Tongue (tissue), 2 donors: ENCODE results near the gene XRCC1. TPM values are rescaled to one million over a fixed set of nuclear protein-coding genes. Genes with fewer than 3 reads are reported as not detected.
A peak's percentile ranks its signal among the peaks of the same experiment; 100 is the strongest.
"Not testable (repeated sequence)": the region's sequence is repeated elsewhere in the genome, so short reads cannot be mapped to it uniquely, and the experiment has no call there.

Experiments used
- DNase-seq: peaks from one replicate; pipeline ENCODE4 v3.0.0-alpha.2; 2015
- total RNA-seq: library from RNA; depleted of rRNA; stranded (reverse); fragments of >200 nt; gene quantifications from one replicate; pipeline ENCODE4 v1.2.3, GENCODE V29; 2014

Gene XRCC1
- total RNA-seq, 1 donor from 2014 or later = 10.5 TPM

- DNase-seq = no peak
Measured at GRCh38 chr19:43545981-43546380, 29.3 kb downstream of the XRCC1 start.

- DNase-seq = no peak
Measured at GRCh38 chr19:43545276-43545675, 30.1 kb downstream of the XRCC1 start.

- DNase-seq = no peak
Measured at GRCh38 chr19:43544077-43544476, 31.2 kb downstream of the XRCC1 start.

GRCh38 chr19:43541920-43542650 lies 33.2 kb downstream of the XRCC1 start:
- no peak for DNase-seq

- DNase-seq = no peak
Measured at GRCh38 chr19:43540381-43540780, 34.9 kb downstream of the XRCC1 start.

GRCh38 chr19:43538922-43539321 lies 36.4 kb downstream of the XRCC1 start:
- DNase-seq = no peak

DNA sequence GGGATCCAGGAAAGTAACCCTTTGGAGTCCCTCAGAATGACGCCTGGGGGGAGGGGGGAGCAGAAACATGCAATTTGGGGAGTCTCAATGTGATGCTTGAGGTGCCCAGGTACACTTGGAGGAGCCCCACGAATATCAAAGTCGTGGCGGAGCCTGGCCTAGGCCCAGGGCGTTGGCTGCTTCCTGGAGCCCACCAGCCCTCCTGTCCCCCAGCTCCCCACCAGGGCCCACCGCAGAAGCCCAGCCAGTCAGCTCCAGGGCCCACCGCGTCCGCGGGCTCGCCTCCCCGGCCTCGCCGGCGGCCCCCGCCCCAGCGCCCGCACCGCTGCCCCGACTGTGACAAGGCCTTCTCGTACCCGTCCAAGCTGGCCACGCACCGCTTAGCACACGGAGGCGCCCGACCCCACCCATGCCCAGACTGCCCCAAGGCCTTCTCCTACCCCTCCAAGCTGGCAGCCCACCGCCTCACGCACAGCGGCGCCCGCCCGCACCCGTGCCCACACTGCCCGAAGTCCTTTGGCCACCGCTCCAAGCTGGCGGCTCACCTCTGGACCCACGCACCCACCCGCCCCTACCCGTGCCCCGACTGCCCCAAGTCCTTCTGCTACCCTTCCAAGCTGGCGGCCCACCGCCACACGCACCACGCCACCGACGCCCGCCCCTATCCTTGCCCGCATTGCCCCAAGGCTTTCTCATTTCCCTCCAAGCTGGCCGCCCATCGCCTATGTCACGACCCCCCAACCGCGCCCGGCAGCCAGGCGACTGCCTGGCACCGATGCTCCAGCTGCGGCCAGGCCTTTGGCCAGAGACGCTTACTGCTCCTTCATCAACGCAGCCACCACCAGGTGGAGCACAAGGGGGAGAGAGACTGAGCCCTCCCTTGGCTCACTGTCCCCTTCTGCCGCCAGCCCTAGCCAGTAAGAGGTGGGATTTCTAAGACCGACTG lies 40.2 kb downstream of the XRCC1 start:
- DNase-seq = peak; percentile 86

GRCh38 chr19:43534305-43534815 lies 41.0 kb downstream of the XRCC1 start:
- DNase-seq = no peak

- DNase-seq = peak; percentile 100
Measured at GRCh38 chr19:43533546-43534304, 41.6 kb downstream of the XRCC1 start.

DNA sequence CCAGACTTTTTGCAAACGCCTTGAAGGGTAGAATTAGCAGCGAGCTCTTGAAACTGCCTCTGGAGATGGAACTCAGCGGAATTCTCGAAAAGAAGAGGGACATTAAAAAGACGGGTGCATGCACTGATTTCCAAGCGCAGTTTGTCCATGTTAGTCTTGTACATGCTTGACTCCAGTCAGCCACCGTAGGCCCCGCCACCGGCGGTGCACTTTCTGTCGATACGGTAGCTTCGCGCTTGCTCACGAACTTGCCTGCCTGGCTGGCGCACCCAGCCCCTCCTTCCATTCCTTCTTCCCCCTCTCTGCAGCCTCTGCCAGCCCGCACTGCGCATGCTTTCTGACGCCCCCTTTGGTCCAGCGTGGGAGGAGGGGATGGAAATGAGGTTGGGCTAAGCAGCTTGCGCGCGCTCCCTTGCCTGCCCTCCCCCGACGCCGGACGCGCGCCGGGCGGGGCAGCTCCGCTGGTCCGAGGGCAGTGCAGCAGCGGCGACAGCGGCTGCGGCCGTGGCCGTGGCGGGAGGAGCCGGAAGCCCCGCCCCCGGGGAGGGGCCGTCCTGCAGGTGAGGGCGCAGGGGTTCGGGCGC lies 42.3 kb downstream of the XRCC1 start, which contains the start of gene ZNF575:
ZNF575 (plus strand) TSS at position 227 of the 584 bp plus-strand sequence. CDS start 1,235 bp downstream, outside the sequence.
- DNase-seq = peak; percentile 99

- no peak for DNase-seq
Measured at GRCh38 chr19:43532571-43532961, 42.8 kb downstream of the XRCC1 start.

DNA sequence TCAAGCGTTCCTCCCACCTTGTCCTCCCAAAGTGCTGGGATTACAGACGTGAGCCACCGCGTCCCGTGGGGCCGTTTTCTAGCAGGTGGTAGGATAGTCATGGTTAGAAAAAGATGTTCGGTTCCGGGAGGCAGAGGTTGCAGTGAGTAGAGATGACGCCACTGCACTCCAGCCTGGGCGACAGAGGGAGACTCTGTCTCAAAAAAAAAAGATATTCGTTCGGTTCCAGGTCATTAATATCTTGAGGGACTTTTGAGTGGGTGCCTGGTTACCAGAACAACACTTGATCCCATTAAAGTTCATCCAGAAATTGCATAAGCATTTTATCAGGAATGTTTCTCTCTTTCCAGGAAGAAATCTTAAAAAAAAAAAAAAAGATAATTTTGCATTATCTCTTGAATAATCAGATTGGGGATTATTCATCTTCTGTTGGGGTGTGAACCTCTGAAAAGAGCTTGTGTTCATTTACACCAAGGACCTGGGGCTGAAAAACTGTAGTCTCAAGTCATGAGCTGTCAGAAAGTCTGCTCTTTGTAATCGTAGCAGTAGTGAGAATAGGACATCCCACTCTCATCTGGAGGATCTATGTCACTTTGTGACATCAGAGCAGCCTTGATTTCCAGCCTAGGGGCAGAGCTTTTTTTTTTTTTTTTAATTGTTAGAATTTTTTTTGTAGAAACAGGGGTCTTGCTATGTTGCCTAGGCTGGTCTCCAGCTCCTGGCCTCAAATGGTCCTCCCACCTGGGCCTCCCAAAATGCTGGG lies 47.3 kb downstream of the XRCC1 start:
- peak; percentile 30 for DNase-seq

- peak; percentile 83 for DNase-seq
Measured at GRCh38 chr19:43526884-43527859, 48.2 kb downstream of the XRCC1 start, which contains the start of gene ETHE1. ETHE1 (minus strand) TSS chr19:43527201; CDS start chr19:43527177, 24 bp downstream.

GRCh38 chr19:43525836-43526771 lies 49.2 kb downstream of the XRCC1 start:
- peak; percentile 16 for DNase-seq

GRCh38 chr19:43524922-43525835 lies 50.1 kb downstream of the XRCC1 start:
- peak; percentile 46 for DNase-seq

GRCh38 chr19:43523696-43524095 lies 51.6 kb downstream of the XRCC1 start:
- not testable (repeated sequence) for DNase-seq

DNA sequence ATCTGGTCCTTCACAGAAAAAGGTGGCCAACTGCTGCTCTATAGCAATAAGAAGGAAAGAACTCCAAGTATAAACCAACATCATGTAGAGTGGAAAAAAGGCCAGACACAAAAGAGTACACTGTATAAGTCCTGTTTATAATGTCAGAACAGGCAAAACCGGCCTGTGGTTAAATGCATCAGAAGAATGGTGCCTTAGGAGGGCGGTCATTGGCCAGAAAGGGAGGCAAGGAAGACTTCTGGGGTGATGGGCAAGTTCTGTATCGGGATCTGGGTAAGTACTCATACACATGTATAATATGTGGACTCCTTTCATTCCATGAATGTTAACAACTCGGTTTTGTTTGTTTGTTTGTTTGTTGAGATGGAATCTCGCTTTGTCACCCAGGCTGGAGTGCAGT lies 52.4 kb downstream of the XRCC1 start:
- no peak for DNase-seq
